Activated CD4-positive, alpha-beta memory T cell treated with anti-CD3 and anti-CD28 coated beads, Interleukin-2, amount 10 ng/mL, durations not matched to agents 7 days and 5 days (primary cell): Measurements from ENCODE around the gene RHBDL1. TPM values are rescaled to one million over a fixed set of nuclear protein-coding genes. Genes with fewer than 3 reads are reported as not detected.

ENCODE experiments used
- CTCF ChIA-PET: fragments of 350-600 bp; sonication (Branson Sonifier 250); formaldehyde crosslinking; loops from one replicate; lab custom pipeline; 2021; ENCODE audit warnings: antibody characterized with exemption, inconsistent platforms; lab: Charles Lee
- POLR2A ChIA-PET: fragments of 350-600 bp; sonication (Branson Sonifier 250); formaldehyde crosslinking; loops from one replicate; lab custom pipeline; 2021; ENCODE audit warnings: antibody characterized with exemption; lab: Charles Lee
- DNase-seq: peaks from one replicate; pipeline ENCODE4 v3.0.0-alpha.2; 2020
- H3K27ac Mint-ChIP-seq: one replicate; pipeline ENCODE4 v1.8.0; 2021; ENCODE audit warnings: mild to moderate bottlenecking, mixed read lengths
- H3K27me3 Mint-ChIP-seq: one replicate; pipeline ENCODE4 v1.8.0; 2021; ENCODE audit warnings: mixed read lengths
- H3K36me3 Mint-ChIP-seq: one replicate; pipeline ENCODE4 v1.8.0; 2021; ENCODE audit warnings: low read depth, mixed read lengths
- H3K4me1 Mint-ChIP-seq: one replicate; pipeline ENCODE4 v1.8.0; 2021; ENCODE audit warnings: mixed read lengths
- H3K4me3 Mint-ChIP-seq: one replicate; pipeline ENCODE4 v1.8.0; 2021; ENCODE audit warnings: mild to moderate bottlenecking, mixed read lengths
- H3K9me3 Mint-ChIP-seq: one replicate; pipeline ENCODE4 v1.8.0; 2021; ENCODE audit warnings: mixed read lengths
- total RNA-seq, 2 experiments: library from RNA; stranded (reverse); gene quantifications; one replicate each; pipeline ENCODE4 v1.2.3, GENCODE V29; 2021

The RHBDL1 gene
- total RNA-seq: 1 to 10 TPM; 1.5 TPM

DNA sequence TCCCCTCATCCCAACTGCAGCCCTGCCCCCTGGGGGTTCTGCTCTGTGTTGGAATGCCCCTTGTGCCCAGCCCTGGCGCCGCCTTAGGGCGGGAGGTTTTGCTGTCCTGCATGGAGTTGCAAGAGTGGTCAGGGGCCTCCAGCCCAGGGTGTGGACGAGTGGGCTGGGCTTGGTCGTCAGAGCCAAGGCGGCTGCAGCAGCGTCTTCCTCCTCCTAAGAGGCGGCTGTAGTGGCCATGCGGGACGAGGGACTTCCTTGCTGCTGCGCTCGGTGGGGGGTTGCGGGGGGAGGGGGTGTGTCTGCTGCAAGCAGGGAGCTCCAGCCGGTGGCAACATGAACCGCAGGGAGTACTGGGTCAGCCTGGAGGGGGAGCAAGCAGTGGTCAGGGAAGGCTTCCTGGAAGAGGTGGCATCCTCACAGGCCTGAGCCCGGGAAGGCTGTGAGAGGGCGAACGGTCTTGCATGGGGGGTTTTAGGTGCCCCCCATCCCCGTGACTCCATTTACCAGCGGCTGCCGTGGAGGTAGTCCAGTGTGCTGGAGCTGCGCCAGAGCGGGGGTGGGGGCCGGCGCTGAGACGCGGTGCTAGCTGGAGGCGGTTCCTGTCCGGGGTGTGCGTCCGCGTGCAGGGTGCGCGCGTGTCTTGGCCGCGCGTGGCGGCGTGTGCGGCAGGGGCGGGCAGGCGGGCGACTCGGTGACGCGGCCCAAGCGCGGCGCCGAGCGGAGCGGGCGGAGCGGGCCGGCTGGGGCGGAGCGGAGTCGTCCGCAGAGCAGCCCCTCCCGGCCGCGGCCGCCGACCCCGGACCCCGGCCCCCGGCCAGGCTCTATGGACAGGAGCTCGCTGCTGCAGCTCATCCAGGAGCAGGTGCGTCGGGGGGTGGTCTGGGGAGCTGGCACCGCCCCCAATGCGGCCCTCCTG lies at the start of gene RHBDL1:
Gene RHBDL1 (plus strand): TSS at position 704 of the 916 bp plus-strand sequence. CDS start 120 bp downstream, at position 824.
- H3K27ac Mint-ChIP-seq: no peak within 1 kb of the TSS
- CTCF ChIA-PET: interaction anchor here (1.0 to 1.7 kb wide), 3 partner anchors 7 to 28 kb away, joined by 3 to 4 read pairs (median 4); partner anchors contain the start of genes RHOT2 and WDR24
- no peaks in the 10 kb centered on the region for H3K27me3 Mint-ChIP-seq
- H3K9me3 Mint-ChIP-seq: no peaks in the 10 kb centered on the region
- H3K36me3 Mint-ChIP-seq: peaks cover 10% of the 10 kb centered on the region
- H3K4me3 Mint-ChIP-seq: no peak within 1 kb of the TSS
- H3K4me1 Mint-ChIP-seq: peaks cover 20% of the 10 kb centered on the region
- POLR2A ChIA-PET: interaction anchor here (1.0 to 2.9 kb wide), 7 partner anchors 8 to 26 kb away, joined by 4 to 18 read pairs (median 7); partner anchors contain the start of genes JMJD8, RHOT2, WDR24 and WDR90
- DNase-seq: no peak

DNA sequence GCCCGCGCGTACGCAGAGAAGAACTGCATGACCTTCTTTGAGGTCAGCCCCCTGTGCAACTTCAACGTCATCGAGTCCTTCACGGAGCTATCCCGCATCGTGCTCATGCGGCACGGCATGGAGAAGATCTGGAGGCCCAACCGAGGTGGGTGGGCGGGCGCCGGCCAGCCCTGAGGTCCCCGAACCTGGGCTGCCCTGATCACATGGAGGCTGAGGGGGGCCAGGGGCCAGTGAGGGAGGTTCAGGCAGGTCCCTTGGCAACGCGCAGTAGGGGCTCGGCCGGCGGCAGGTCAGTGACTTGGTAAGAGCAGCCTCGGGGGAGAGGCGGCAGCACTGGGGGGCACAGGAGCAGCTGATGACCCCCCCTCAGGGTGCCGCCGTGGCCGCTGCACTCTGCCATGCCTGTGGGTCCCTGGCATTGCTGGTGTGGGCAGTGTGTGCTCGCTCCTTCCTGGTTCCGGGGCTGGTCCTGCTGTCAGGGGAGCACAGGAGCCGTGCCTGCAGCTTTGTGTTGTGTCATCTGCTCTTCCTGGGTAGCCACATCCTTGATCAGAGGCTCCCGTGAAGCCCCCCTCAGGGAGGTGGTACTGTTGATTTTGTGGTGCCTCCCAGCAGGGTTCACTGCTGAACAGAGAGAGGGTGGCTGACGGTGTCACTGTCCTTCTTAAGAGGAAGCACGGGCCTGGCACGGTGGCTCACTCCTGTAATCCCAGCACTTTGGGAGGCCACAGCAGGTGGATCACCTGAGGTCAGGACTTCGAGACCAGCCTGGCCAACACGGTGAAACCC lies 49.3 kb upstream of the RHBDL1 start:
- ChIA-PET POLR2A (no interaction called here), CTCF (no interaction called here)
- Mint-ChIP-seq H3K4me3 (no peak overlapping the region), H3K9me3 (no peaks in the 10 kb centered on the region), H3K27me3 (no peaks in the 10 kb centered on the region), H3K4me1 (no peaks in the 10 kb centered on the region), H3K27ac (no peak overlapping the region), H3K36me3 (no peaks in the 10 kb centered on the region)
- DNase-seq: no peak

DNA sequence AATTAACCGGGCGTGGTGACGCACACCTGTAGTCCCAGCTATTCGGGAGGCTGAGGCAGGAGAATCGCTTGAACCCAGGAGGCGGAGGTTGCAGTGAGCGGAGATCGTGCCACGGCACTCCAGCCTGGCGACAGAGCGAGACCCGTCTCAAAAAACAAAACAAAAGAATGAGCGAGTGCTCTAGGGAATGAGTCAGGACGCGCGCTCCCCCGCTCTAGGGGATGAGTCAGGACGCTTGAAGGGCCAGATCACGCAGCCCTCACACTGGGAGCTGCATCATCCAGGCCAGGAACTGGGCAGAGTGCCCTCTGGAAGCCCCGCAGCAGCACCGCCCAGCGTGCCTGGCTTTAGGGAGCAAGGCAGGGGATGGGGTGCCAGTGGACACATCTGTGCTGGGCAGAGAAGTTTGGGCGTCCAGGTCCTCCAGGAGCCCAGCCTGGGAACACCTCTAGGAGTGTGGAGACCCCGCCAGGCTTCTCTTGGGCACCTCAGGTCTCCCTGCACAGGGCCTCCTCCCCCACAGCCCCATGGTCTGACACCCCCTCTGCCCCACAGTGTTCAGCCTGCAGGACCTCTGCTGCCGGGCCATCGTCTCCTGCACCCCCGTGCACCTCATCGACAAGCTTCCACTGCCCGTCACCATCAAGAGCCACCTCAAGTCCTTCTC lies 48.6 kb upstream of the RHBDL1 start:
- H3K27ac Mint-ChIP-seq: no peak overlapping the region
- no peaks in the 10 kb centered on the region for H3K36me3 Mint-ChIP-seq
- CTCF ChIA-PET: no interaction called here
- H3K4me1 Mint-ChIP-seq: no peaks in the 10 kb centered on the region
- DNase-seq: no peak
- H3K4me3 Mint-ChIP-seq: no peak overlapping the region
- no peaks in the 10 kb centered on the region for H3K9me3 Mint-ChIP-seq
- POLR2A ChIA-PET: no interaction called here
- no peaks in the 10 kb centered on the region for H3K27me3 Mint-ChIP-seq

GRCh38 chr16:627454-628239 lies 47.8 kb upstream of the RHBDL1 start:
- no peak for DNase-seq
- CTCF ChIA-PET: no interaction called here
- Mint-ChIP-seq H3K9me3 (no peaks in the 10 kb centered on the region), H3K27ac (no peak overlapping the region), H3K4me1 (no peaks in the 10 kb centered on the region), H3K27me3 (no peaks in the 10 kb centered on the region), H3K4me3 (no peak overlapping the region), H3K36me3 (no peaks in the 10 kb centered on the region)
- POLR2A ChIA-PET: no interaction called here

GRCh38 chr16:628321-629061 lies 47.0 kb upstream of the RHBDL1 start:
- no peak overlapping the region for H3K4me3 Mint-ChIP-seq
- CTCF ChIA-PET: no interaction called here
- POLR2A ChIA-PET: no interaction called here

DNA sequence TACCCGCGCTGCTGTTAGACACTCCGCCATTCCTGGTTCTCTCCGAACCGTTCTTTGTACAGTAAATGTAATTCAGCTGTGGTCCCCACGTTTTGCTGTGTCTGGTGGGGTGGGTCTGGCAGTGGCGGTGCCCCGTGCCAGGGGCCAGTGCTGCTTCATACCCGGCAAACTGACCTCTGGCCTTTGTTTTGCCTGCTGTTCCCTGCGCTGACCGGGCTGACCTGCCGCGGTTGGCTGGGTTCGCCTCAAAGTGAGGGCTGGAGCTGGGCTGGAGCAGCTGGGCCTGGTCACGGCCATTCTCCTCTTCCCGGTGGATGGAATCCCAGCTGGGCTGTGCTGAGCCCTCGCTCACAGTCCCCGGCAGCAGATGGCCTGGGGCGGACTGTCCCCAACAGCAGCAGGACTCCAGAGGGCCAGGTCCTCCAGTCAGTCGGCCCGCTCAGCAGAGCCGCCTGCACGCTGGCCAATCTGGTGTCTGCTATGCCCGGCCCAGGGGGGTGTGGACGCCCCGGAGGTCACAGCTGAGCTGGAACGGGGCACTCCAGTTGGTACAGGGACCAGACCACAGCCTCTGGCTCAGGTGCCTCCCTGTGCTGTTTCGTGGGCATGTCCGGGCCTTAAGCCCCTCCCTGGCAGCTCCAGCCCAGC lies 46.2 kb upstream of the RHBDL1 start:
- no peak overlapping the region for H3K27ac Mint-ChIP-seq
- ChIA-PET CTCF (no interaction called here), POLR2A (no interaction called here)
- no peaks in the 10 kb centered on the region for H3K9me3 Mint-ChIP-seq
- DNase-seq: no peak
- peaks cover under 1% of the 10 kb centered on the region for H3K4me1 Mint-ChIP-seq
- H3K4me3 Mint-ChIP-seq: no peak overlapping the region
- H3K36me3 Mint-ChIP-seq: peaks cover 1% of the 10 kb centered on the region
- H3K27me3 Mint-ChIP-seq: no peaks in the 10 kb centered on the region

More at GRCh38 chr16:628321-629061, 47.0 kb upstream of the RHBDL1 start:
- no peak for DNase-seq
- Mint-ChIP-seq H3K4me1 (no peaks in the 10 kb centered on the region), H3K36me3 (no peaks in the 10 kb centered on the region), H3K9me3 (no peaks in the 10 kb centered on the region), H3K27ac (no peak overlapping the region), H3K27me3 (no peaks in the 10 kb centered on the region)

- no peaks in the 10 kb centered on the region for H3K27me3 Mint-ChIP-seq
- ChIA-PET POLR2A (no interaction called here), CTCF (no interaction called here)
- DNase-seq: no peak
- H3K9me3 Mint-ChIP-seq: no peaks in the 10 kb centered on the region
- H3K4me3 Mint-ChIP-seq: no peak overlapping the region
- H3K4me1 Mint-ChIP-seq: peaks cover 3% of the 10 kb centered on the region
- H3K27ac Mint-ChIP-seq: no peak overlapping the region
- peaks cover 2% of the 10 kb centered on the region for H3K36me3 Mint-ChIP-seq
Observed at GRCh38 chr16:629833-630248, 45.6 kb upstream of the RHBDL1 start.

DNA sequence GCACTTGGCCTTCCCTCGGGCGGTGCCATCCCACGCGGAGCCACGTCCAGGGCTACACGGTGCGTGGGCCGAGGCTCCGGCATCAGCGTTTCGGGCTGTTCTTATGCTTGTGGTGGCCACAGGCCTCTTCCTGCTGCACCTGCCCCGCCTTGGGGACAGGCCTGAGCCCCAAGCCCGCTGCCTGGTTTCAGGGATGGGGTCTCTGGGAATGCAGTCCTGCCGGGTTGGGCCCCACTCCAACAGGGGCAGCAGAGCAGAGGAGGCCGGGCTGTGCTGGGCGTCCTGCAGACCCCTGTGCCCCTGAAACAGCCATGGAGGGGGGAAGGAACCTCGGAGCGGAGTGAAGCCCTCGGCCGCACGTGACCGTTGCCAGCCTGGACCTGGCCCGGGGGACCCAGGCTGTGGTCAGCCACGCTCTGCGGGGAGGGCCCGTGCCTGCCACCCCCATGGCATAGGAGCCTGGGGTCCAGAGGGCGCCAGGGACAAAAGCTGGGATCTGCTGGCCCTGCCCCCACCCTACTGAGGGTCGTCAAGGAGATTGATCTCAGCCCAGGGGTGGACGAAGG lies 45.1 kb upstream of the RHBDL1 start:
- no peaks in the 10 kb centered on the region for H3K27me3 Mint-ChIP-seq
- peaks cover 2% of the 10 kb centered on the region for H3K36me3 Mint-ChIP-seq
- no peak for DNase-seq
- peaks cover 6% of the 10 kb centered on the region for H3K4me1 Mint-ChIP-seq
- no peak overlapping the region for H3K27ac Mint-ChIP-seq
- H3K9me3 Mint-ChIP-seq: no peaks in the 10 kb centered on the region
- H3K4me3 Mint-ChIP-seq: no peak overlapping the region
- POLR2A ChIA-PET: no interaction called here
- CTCF ChIA-PET: no interaction called here

DNA sequence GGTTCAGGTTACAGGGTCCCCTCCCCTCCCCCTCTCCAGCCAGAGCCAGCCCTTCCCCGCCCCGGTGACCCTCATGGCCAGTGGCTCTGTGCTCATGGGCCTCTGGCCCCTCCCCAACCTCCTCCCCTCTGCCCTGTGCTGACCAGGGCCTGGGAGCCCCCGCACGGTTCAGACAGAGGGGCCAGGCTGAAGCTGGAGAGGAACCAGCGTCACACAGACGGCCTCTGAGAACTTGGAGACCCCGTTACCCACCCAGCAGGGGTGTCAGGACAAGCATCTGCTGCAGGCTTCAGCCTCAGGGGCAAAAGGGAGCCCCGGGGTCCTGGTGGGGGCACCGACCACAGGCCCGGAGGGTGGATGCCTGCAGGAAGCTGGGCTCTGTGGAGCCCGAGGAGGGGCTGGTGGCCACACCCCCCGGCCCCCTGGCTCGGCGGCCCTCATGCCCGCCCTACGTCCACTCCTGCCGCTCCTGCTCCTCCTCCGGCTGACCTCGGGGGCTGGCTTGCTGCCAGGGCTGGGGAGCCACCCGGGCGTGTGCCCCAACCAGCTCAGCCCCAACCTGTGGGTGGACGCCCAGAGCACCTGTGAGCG lies 44.6 kb upstream of the RHBDL1 start, which contains the start of gene WFIKKN1:
Gene WFIKKN1 (plus strand): TSS at position 171 of the 591 bp plus-strand sequence. CDS start 269 bp downstream, at position 440.
- POLR2A ChIA-PET: no interaction called here
- H3K4me3 Mint-ChIP-seq: no peak within 1 kb of the TSS

DNA sequence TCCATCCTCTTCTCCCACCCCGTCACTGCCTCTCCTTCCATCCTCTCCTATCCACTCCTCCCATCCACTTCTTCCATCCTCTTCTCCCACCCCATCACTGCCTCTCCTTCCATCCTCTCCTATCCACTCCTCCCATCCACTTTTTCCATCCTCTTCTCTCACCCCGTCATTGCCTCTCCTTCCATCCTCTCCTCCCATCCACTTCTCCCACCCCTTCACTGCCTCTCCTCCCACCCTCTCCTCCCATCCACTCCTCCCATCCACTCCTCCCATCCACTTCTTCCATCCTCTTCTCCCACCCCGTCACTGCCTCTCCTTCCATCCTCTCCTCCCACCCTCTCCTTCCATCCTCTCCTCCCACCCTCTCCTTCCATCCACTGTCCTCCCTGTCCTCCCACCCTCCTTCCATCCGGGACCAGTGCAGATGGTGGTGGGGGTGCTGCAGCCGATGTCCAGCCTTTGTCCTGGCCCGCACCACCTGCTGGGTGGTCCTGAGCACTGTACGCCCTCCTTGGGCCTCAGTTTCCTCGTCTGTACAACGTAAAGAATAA lies 43.6 kb upstream of the RHBDL1 start:
- no peaks in the 10 kb centered on the region for H3K9me3 Mint-ChIP-seq
- no peak overlapping the region for H3K4me3 Mint-ChIP-seq
- peaks cover 12% of the 10 kb centered on the region for H3K4me1 Mint-ChIP-seq
- no peaks in the 10 kb centered on the region for H3K27me3 Mint-ChIP-seq
- no peak for DNase-seq
- POLR2A ChIA-PET: no interaction called here
- H3K27ac Mint-ChIP-seq: no peak overlapping the region
- CTCF ChIA-PET: no interaction called here
- H3K36me3 Mint-ChIP-seq: peaks cover 6% of the 10 kb centered on the region

More for the DNA sequence above, 44.6 kb upstream of the RHBDL1 start, which contains the start of gene WFIKKN1:
- no peaks in the 10 kb centered on the region for H3K27me3 Mint-ChIP-seq
- DNase-seq: no peak
- CTCF ChIA-PET: no interaction called here
- peaks cover 2% of the 10 kb centered on the region for H3K36me3 Mint-ChIP-seq
- no peak within 1 kb of the TSS for H3K27ac Mint-ChIP-seq
- H3K4me1 Mint-ChIP-seq: peaks cover 6% of the 10 kb centered on the region
- no peaks in the 10 kb centered on the region for H3K9me3 Mint-ChIP-seq
